AG09309 (cell line): ENCODE results near the gene CST7.
"Not testable (repeated sequence)": the region's sequence is repeated elsewhere in the genome, so short reads cannot be mapped to it uniquely, and the experiment has no call there.

Experiments used
- DNase-seq: peaks from one replicate; pipeline ENCODE4 v3.0.0-alpha.2; 2010; ENCODE audit warnings: low read depth
- H3K4me3 ChIP-seq: 2 replicates; pipeline ENCODE4 v1.5.1; 2011; ENCODE audit warnings: mild to moderate bottlenecking, low read depth, low read length, moderate library complexity; ENCODE audit not compliant: control insufficient read depth
- TF ChIP-seq, protein P1 (sequence below): IDR thresholded peaks from 2 replicates; pipeline ENCODE4 v1.5.1; 2011; ENCODE audit warnings: mild to moderate bottlenecking, low read depth, low read length, inconsistent platforms; ENCODE audit not compliant: insufficient read depth, control insufficient read depth; ENCODE audit errors: missing control alignments

Gene CST7

DNA sequence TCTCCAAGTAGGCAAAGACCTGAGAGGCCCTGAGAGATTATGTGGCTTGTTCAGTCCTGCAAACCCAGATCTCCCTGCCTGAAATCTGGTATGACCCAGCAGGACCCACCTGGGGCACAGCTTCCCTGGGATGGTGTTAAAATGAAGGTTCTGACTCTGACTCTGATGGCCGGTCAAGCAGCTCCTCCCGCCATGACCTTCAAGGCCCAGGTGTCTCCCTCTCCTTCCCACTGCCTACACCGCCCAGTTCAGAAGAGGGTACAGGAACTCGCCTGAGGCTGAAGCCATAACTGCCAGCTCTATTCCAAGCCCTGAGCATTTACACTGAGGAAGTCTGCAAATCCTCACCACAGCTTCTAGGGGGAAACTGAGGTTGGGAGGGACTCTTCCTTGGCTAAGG lies 5.9 kb upstream of the CST7 start:
- TF ChIP-seq, protein P1, sequence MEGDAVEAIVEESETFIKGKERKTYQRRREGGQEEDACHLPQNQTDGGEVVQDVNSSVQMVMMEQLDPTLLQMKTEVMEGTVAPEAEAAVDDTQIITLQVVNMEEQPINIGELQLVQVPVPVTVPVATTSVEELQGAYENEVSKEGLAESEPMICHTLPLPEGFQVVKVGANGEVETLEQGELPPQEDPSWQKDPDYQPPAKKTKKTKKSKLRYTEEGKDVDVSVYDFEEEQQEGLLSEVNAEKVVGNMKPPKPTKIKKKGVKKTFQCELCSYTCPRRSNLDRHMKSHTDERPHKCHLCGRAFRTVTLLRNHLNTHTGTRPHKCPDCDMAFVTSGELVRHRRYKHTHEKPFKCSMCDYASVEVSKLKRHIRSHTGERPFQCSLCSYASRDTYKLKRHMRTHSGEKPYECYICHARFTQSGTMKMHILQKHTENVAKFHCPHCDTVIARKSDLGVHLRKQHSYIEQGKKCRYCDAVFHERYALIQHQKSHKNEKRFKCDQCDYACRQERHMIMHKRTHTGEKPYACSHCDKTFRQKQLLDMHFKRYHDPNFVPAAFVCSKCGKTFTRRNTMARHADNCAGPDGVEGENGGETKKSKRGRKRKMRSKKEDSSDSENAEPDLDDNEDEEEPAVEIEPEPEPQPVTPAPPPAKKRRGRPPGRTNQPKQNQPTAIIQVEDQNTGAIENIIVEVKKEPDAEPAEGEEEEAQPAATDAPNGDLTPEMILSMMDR = no peak
- DNase-seq = no peak

DNA sequence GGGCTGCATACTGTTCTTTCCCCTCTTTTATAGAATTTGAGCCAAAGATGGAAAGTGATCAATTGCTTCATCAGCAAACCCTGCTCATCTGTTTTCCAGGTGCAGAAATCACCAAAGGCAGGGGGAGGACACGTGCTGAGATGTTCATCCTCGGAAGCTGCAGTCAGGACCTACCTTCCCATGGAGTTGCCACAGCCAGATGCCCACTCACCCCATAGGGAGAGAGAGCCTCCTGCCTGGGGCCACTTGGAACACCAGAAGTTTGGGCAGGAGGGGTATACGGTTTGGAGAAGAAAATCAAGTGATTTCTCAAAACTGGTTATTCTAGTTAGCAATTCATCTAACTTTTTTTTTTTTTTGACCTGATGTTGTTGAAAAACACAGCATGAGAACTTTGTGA lies 5.3 kb upstream of the CST7 start:
- DNase-seq = no peak
- TF ChIP-seq, protein P1 = no peak
- no peak overlapping the region for H3K4me3 ChIP-seq

More for the DNA sequence above, 5.9 kb upstream of the CST7 start:
- H3K4me3 ChIP-seq = no peak overlapping the region

DNA sequence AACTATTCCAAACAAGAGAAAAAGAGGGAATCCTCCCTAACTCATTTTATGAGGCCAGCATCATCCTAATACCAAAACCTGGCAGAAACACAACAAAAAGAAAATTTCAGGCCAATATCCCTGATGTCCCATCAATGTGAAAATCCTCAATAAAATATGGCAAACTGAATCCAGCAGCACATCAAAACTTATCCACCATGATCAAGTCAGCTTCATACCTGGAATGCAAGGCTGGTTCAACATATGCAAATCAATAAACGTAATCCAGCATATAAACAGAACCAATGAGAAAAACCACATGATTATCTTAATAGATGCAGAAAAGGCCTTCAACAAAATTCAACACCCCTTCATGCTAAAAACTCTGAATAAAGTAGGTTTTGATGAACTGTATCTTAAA lies 2.7 kb upstream of the CST7 start:
- DNase-seq, H3K4me3 ChIP-seq: not testable (repeated sequence)

DNA sequence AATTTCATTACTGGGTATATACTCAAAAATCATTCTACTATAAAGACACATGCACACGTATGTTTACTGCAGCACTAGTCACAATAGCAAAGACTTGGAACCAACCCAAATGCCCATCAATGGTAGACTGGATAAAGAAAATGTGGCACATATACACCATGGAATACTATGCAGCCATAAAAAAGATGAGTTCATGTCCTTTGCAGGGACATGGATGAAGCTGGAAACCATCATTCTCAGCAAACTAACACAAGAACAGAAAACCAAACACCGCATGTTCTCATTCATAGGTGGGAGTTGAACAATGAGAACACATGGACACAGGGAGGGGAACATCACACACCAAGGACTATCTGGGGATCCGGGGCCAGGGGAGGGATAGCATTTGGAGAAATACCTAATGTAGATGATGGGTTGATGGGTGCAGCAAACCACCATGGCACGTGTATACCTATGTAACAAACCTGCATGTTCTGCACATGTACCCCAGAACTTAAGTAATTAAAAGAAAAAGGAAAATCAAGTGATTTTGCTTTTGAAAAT lies 602 bp upstream of the CST7 start:
- DNase-seq, H3K4me3 ChIP-seq: not testable (repeated sequence)

DNA sequence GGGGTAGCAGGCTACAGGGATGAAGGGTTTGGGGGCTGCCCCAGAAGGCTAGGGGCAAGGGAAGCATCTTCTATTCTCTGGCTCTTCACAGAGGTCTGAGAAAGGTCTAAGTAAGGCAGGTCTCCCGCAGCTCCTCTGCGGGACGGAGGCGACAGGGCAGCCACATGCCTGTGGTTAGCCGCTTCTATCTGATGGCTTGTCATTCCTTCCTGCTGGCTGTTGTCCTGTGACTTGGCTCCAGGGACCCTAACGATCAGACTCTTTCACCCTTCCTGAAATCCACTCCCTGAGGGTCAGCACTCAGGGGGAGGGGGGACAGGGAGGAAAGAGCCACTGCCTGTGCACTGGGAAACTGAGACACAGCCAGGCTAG lies 673 bp downstream of the CST7 start:
- no peak for DNase-seq
- H3K4me3 ChIP-seq = no peak overlapping the region
- TF ChIP-seq, protein P1 = no peak

DNA sequence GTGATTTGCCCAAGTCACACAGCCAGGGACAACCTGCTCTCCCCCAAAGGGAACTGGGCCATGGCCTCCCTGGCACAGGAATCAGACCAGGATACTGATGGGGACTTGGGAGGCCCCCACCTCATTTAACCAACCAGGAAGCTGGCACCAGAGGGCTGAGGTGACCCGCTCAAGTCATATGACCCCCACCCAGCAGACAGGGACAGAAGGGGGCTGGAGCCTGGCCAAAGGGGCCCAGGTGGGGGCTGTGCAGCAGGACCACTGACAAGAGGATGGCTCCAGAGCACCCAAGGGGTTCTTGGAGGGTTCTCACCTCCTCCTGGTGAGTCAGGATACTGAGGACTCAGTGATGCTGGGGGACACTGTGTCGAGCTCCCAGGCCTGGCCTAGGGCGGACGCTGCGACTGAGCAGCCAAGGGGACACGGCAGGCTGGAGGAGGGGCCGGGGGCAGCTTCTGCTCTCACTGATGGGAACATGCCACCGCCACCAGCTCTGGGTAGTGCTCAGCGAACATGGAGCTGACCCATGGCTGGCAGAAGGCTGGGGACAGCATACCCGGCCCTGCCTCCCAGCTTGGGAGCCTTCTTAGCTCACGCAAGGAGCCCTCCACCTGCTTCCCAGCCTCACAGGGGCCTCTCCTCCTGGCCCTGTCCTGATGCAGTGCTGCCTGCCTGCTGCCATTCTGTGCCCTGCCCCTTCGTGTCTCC lies 1.2 kb downstream of the CST7 start:
- no peak for DNase-seq
- TF ChIP-seq, protein P1 = no peak
- no peak overlapping the region for H3K4me3 ChIP-seq

DNA sequence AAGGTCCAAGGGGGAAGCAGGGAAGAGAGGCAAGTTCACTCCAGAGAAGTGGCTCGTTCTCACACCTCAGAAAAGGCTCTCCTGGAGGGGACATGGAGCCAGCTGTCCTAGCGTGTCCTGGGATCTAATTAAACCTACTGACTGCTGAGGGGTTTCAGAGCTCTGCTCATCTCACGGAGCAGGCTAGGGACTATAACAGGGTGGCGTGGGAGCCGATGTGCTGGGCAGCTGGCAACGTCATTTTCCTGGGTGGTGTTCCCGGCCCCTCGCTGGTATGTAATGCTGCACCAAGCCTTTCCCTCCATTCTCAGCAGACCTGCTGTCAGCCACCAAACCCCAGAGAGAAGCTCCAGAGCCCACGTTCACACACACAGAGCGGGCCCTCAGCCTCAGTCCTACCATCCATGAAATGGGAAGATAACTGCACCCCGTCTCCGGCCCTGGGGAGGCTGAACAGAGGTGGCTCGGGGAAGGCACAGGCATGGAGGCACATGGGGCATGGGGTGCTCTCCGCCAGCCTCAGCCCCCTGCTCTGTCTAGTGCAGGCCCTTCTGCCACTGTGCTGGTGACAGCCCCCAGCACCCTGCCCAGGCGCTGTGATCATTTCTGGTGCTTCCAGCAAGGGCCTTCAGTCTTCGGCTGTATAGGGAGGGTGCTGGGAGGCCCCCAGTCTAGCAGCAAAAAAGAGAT lies 1.9 kb downstream of the CST7 start:
- TF ChIP-seq, protein P1 = no peak
- no peak for DNase-seq
- H3K4me3 ChIP-seq = no peak overlapping the region
